Gastroesophageal sphincter (tissue), 4 donors: ENCODE measurements around the gene RNF148. TPM values are rescaled to one million over a fixed set of nuclear protein-coding genes. Genes with fewer than 3 reads are reported as not detected.

Source experiments
- ATAC-seq: fragments of 150-250 bp; one replicate; pipeline ENCODE4 v1.9.1; 2016; ENCODE audit warnings: mild to moderate bottlenecking, moderate library complexity
- H3K27ac ChIP-seq, 4 donors: fragments of 200-600 bp; sonication (generic) in 3 of 4; 1 replicate in 3 of 4; 2 replicates in 1 of 4; pipeline ENCODE4 v1.5.1; 2016 to 2019
- H3K27me3 ChIP-seq: fragments of 200-600 bp; sonication (generic); one replicate; pipeline ENCODE4 v1.5.1; 2019
- H3K36me3 ChIP-seq, 2 donors: fragments of 200-600 bp; sonication (generic); one replicate each; pipeline ENCODE4 v1.5.1; 2019; ENCODE audit warnings: control low read depth in 1 of 2
- H3K4me1 ChIP-seq, 3 donors: fragments of 200-600 bp; sonication (generic); 1 replicate in 2 of 3; 2 replicates in 1 of 3; pipeline ENCODE4 v1.5.1; 2016 to 2019; ENCODE audit warnings: control low read depth in 2 of 3
- H3K4me3 ChIP-seq, 2 donors: fragments of 200-600 bp; sonication (generic); one replicate each; pipeline ENCODE4 v1.5.1; 2019; ENCODE audit warnings: mild to moderate bottlenecking in 1 of 2, moderate library complexity in 1 of 2
- H3K9me3 ChIP-seq, 3 donors: fragments of 200-600 bp; sonication (generic); one replicate each; pipeline ENCODE4 v1.5.1; 2017 to 2019; ENCODE audit warnings: control low read depth in 2 of 3
- EP300 ChIP-seq: sonication (generic); formaldehyde crosslinking; IDR thresholded peaks from one replicate; pipeline ENCODE4 v1.6.1; 2017; ENCODE audit warnings: antibody characterized with exemption, mild to moderate bottlenecking
- POLR2A ChIP-seq, 2 donors: fragments of 450-650 bp; IDR thresholded peaks; one replicate each; pipeline ENCODE4 v1.6.1; 2017; ENCODE audit warnings: antibody characterized with exemption in 2 of 2, mild to moderate bottlenecking in 2 of 2, moderate library complexity in 1 of 2
- POLR2AphosphoS5 ChIP-seq: sonication (generic); formaldehyde crosslinking; IDR thresholded peaks from one replicate; pipeline ENCODE4 v1.6.1; 2017; ENCODE audit warnings: antibody characterized with exemption
- WGBS, 2 donors: methylation state at CpG; one replicate each; pipeline ENCODE4 v1.1.5; 2018; ENCODE audit warnings: low coverage in 1 of 2; 5-methylcytosine and 5-hydroxymethylcytosine counted together
- total RNA-seq, 4 donors: library from RNA; depleted of rRNA; stranded (reverse); fragments of >200 nt; gene quantifications; one replicate each; pipeline ENCODE4 v1.1.0, GENCODE V29; 2016
- TF ChIP-seq, protein P1 (sequence below), 4 experiments: fragments of 200-600 bp in 2 of 4; fragments of 450-650 bp in 2 of 4; sonication (generic) in 1 of 4; IDR thresholded peaks; one replicate each; pipeline ENCODE4 v1.5.1; 2017 to 2019; ENCODE audit warnings: antibody characterized with exemption in 4 of 4, mild to moderate bottlenecking in 2 of 4, moderate library complexity in 2 of 4

Gene RNF148
- total RNA-seq, 4 donors from 2014 or later, result 0.27 to 15.3 (median 1.1) TPM

DNA sequence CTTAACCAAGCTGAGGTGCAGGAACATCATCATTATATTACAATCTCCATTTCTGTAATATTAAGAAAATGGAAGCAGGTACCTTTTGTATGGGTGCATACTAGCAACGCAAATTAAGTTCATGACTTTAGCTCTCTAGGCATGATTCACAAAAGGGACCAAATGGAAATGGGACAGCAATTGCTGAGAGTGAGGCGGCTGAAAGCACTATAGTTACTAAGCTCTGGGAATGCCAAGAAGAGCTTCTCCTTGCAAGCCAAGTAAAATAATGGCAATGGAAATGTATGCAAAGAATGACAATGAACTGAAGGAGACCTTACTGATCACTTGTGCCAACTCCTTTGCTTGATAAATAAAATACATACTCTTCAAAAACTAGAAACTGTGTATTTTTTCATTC lies 36.2 kb upstream of the RNF148 start:
- no peaks in the 10 kb centered on the region for H3K27me3 ChIP-seq
- 85 to 100% methylated on average over 1 to 2 of the region's 2 CpGs for WGBS, 2 donors
- ATAC-seq, result no peak

DNA sequence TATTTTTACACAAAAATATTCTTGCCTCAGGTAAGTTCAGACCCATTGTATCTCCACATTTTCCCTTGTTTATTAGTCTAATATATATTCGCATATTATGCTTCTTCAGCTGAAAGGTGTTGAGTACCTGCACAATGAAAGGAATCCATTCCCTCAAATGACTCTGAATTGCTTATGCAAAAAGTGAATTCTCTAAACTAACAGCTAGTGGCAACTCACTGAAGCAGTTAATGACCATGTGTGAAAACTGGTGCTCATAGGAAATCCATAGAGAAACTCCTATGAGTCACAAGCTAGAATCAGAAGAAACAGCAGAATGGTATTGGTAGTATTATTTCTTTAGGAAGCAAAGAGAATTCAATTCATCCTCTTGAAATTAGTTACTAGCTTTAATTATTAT lies 33.5 kb upstream of the RNF148 start:
- no peak for ATAC-seq
- TF ChIP-seq POLR2A (IDR thresholded peaks at IDR 0.05) (no peak), POLR2AphosphoS5 (no peak), EP300 (no peak)
- H3K4me1 ChIP-seq, result no peaks in the 10 kb centered on the region
- no peaks in the 10 kb centered on the region for H3K27me3 ChIP-seq
- WGBS, 2 donors, result 100% methylated on average over 1 of the region's 1 CpG
- no peak overlapping the region for H3K4me3 ChIP-seq
- no peaks in the 10 kb centered on the region for H3K36me3 ChIP-seq
- H3K9me3 ChIP-seq, result no peaks in the 10 kb centered on the region
- no peak overlapping the region for H3K27ac ChIP-seq

More for the DNA sequence above, 36.2 kb upstream of the RNF148 start:
- H3K9me3 ChIP-seq, result no peaks in the 10 kb centered on the region
- TF ChIP-seq POLR2AphosphoS5 (no peak), EP300 (no peak), POLR2A (IDR thresholded peaks at IDR 0.05) (no peak)
- TF ChIP-seq, protein P1, sequence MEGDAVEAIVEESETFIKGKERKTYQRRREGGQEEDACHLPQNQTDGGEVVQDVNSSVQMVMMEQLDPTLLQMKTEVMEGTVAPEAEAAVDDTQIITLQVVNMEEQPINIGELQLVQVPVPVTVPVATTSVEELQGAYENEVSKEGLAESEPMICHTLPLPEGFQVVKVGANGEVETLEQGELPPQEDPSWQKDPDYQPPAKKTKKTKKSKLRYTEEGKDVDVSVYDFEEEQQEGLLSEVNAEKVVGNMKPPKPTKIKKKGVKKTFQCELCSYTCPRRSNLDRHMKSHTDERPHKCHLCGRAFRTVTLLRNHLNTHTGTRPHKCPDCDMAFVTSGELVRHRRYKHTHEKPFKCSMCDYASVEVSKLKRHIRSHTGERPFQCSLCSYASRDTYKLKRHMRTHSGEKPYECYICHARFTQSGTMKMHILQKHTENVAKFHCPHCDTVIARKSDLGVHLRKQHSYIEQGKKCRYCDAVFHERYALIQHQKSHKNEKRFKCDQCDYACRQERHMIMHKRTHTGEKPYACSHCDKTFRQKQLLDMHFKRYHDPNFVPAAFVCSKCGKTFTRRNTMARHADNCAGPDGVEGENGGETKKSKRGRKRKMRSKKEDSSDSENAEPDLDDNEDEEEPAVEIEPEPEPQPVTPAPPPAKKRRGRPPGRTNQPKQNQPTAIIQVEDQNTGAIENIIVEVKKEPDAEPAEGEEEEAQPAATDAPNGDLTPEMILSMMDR (IDR thresholded peaks at IDR 0.05), result no peak
- H3K36me3 ChIP-seq, result no peaks in the 10 kb centered on the region
- H3K4me1 ChIP-seq, result no peaks in the 10 kb centered on the region
- no peak overlapping the region for H3K27ac ChIP-seq
- no peak overlapping the region for H3K4me3 ChIP-seq

DNA sequence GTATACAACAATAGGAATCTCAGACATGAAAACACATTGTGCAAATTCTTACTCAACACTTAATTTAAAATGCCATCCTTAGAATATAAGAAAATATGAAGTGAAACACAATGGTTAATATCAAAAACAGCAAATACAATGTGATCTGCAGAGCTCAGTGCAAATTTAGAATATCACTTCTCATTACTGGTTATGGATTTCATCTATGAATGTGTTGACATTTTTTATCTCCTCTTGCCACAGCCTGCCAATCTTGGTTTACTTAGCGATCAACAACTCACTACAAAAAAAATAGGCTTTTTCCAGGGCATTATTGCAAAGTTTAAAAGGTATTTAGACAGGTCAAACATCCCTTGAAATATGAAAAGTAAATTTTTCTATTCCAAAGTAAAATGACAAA lies 25.0 kb upstream of the RNF148 start:
- ATAC-seq, result no peak
- Histone ChIP-seq H3K4me3 (no peak overlapping the region), H3K27me3 (no peaks in the 10 kb centered on the region), H3K36me3 (no peaks in the 10 kb centered on the region), H3K27ac (no peak overlapping the region), H3K9me3 (no peaks in the 10 kb centered on the region), H3K4me1 (no peaks in the 10 kb centered on the region)
- 88% methylated on average over 1 of the region's 1 CpG; no CpG with 5 or more reads in 1 of the 2 donors for whole genome bisulfite sequencing, 2 donors
- TF ChIP-seq POLR2A (IDR thresholded peaks at IDR 0.05) (no peak), POLR2AphosphoS5 (no peak), EP300 (no peak)
- TF ChIP-seq, protein P1 (IDR thresholded peaks at IDR 0.05), result no peak

DNA sequence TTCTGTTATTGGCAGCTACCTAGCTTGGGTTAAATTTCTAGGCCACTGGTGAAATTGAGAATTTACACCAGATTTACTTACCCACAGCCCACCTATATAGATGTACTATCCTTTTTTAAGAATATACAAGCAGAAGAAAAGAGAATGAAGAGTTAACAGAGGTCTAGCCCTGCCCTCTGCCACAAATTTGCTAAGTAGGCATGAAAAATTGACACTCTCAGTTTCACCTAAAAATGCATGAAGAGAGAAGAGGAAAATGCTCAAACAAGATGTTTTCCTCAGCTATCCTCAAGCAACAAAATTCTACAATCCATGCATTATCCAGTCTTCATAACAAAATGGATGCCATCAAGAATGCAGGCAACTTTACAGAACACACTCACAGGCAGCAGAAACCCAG lies 24.6 kb upstream of the RNF148 start:
- no peak overlapping the region for H3K27ac ChIP-seq
- no peaks in the 10 kb centered on the region for H3K4me1 ChIP-seq
- H3K27me3 ChIP-seq, result no peaks in the 10 kb centered on the region
- TF ChIP-seq EP300 (no peak), POLR2A (IDR thresholded peaks at IDR 0.05) (no peak), POLR2AphosphoS5 (no peak)
- TF ChIP-seq, protein P1 (IDR thresholded peaks at IDR 0.05), result no peak
- no peaks in the 10 kb centered on the region for H3K36me3 ChIP-seq
- no peak for ATAC-seq
- H3K4me3 ChIP-seq, result no peak overlapping the region
- no peaks in the 10 kb centered on the region for H3K9me3 ChIP-seq

DNA sequence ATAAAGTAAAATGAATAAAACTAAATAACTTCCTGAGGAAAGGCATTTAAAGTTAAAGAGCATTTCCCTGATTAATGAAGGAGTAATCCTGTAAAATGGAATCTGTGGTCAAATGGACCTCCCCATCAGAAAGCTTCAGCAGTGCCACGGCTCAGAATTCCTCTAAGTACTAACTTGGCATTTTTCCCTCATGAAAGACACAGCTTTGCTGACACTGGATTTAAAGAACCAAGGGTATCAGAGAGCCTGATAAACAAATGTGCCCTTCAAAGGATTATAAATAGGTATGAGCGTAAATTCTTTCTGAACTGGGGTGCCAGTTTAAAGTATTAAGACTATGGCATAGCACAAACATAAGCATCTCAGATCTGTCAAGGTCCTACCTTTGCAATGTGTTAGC lies 24.2 kb upstream of the RNF148 start:
- Histone ChIP-seq H3K27me3 (no peaks in the 10 kb centered on the region), H3K4me3 (no peak overlapping the region), H3K9me3 (no peaks in the 10 kb centered on the region), H3K4me1 (no peaks in the 10 kb centered on the region), H3K36me3 (no peaks in the 10 kb centered on the region), H3K27ac (no peak overlapping the region)
- TF ChIP-seq EP300, result no peak
- TF ChIP-seq, protein P1 (IDR thresholded peaks at IDR 0.05), result no peak
- TF ChIP-seq POLR2A (IDR thresholded peaks at IDR 0.05), result no peak
- no peak for TF ChIP-seq POLR2AphosphoS5
- ATAC-seq, result no peak
- 35 to 47% methylated on average over 2 of the region's 2 CpGs for WGBS, 2 donors
